ENCODE data around the gene SYNDIG1. TPM values are rescaled to one million over a fixed set of nuclear protein-coding genes. Genes with fewer than 3 reads are reported as not detected.

SYNDIG1 gene
- total and polyA plus RNA-seq, 9 of the 15 experiments (the other 6 are each of a cell fraction or from before 2014, with no cell fraction given) = not detected

GRCh38 chr20:24640276-24640675 is 170.8 kb downstream of the SYNDIG1 start:
- ChIA-PET POLR2A (interaction anchor here (0.8 kb wide), 1 partner anchor 22 kb away, joined by 4 read pairs; no protein-coding TSS in a partner anchor), CTCF (ENCODE audit: low intra/inter-chr PET ratio) (no interaction called here)
- DNase-seq (ENCODE audit: extremely low read depth in 1 of 4, low spot score in 3 of 4) = no peak
- no peak for FAIRE-seq
- BruUV-seq (replicated peaks) = no TSS peak
- intact Hi-C loops (cut with micrococcal nuclease) (no loop called here), in situ Hi-C loops (cut with MboI) (no loop called here)
- H3K9me3 ChIP-seq (replicated peaks; ENCODE audit: control insufficient read depth, insufficient read depth, low read depth, low read length) = no peaks in the 10 kb centered on the region
- H3K9ac ChIP-seq (ENCODE audit: insufficient read depth in 1 of 2, low read depth in 2 of 2, low read length in 2 of 2) = no peak overlapping the region
- no peak for ATAC-seq
- H4K20me1 ChIP-seq (replicated peaks; ENCODE audit: control insufficient read depth, insufficient read depth, low read length) = no peaks in the 10 kb centered on the region
- H3K4me2 ChIP-seq (ENCODE audit: insufficient read depth, low read length) = no peak overlapping the region
- no peaks in the 10 kb centered on the region for H3K9me1 ChIP-seq (ENCODE audit: control insufficient read depth, insufficient read depth, low read length)
- no peak overlapping the region for H3K4me3 ChIP-seq
- TF ChIP-seq ZNF143 (CRISPR knock-in tag; IDR thresholded peaks at IDR 0.05) = no peak
- no peak for TF ChIP-seq DACH1 (IDR thresholded peaks at IDR 0.05; ENCODE audit: partially characterized antibody)
- no peak for TF ChIP-seq ELF1 (tag; IDR thresholded peaks at IDR 0.05)
- no peak overlapping the region for H2AFZ ChIP-seq (ENCODE audit: low read depth, low read length)
- H3K4me1 ChIP-seq (replicated peaks in 1 of 2; ENCODE audit: control insufficient read depth in 2 of 2, insufficient read depth in 2 of 2, low read length in 2 of 2) = peaks cover 0 to 1% of the 10 kb centered on the region in 2 experiments; a peak in 2 of 5 replicates
- no peaks in the 10 kb centered on the region for H3K36me3 ChIP-seq (ENCODE audit: control insufficient read depth, insufficient read depth, low read length)
- H3K79me2 ChIP-seq (ENCODE audit: control insufficient read depth, insufficient read depth, low read length) = no peaks in the 10 kb centered on the region
- H3K27me3 ChIP-seq (ENCODE audit: control insufficient read depth in 2 of 2, insufficient read depth in 2 of 2, low read length in 2 of 2) = peaks cover 0 to 3% of the 10 kb centered on the region in 2 experiments; a peak in 1 of 5 replicates
- H3K27ac ChIP-seq (ENCODE audit: extremely low read depth, low read depth, low read length) = no peak overlapping the region
- WGBS (ENCODE audit: insufficient coverage, low coverage, missing lambda C conversion rate) = 11% methylated on average over 2 of the region's 2 CpGs

DNA sequence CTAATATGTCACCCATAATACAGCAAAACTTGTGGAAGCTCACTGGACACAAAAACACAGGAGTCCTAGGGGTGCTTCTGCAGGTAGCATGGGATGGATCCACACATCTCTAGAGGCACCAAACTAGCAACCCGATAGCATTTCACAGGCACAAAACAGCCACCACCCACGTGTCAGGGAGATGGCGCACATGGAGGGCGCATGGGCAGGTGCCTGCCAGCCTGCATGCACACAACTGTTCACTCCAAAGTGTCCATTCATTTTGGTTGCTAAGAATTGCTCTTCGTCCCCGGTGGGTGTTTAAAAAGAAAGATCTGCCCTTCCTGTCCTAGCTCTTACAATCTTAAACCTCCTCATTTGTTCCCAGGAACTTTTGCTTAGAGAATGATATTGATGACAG is 171.3 kb downstream of the SYNDIG1 start:
- 0% methylated on average over 6 of the region's 6 CpGs for WGBS (ENCODE audit: insufficient coverage, low coverage, missing lambda C conversion rate)
- CTCF ChIA-PET (ENCODE audit: low intra/inter-chr PET ratio) = no interaction called here
- no peak overlapping the region for H3K4me2 ChIP-seq (ENCODE audit: insufficient read depth, low read length)
- no peaks in the 10 kb centered on the region for H3K4me1 ChIP-seq (replicated peaks in 1 of 2; ENCODE audit: control insufficient read depth in 2 of 2, insufficient read depth in 2 of 2, low read length in 2 of 2)
- in situ Hi-C loops (cut with MboI) (no loop called here), intact Hi-C loops (cut with micrococcal nuclease) (no loop called here)
- no peak overlapping the region for H3K9ac ChIP-seq (ENCODE audit: insufficient read depth in 1 of 2, low read depth in 2 of 2, low read length in 2 of 2)
- peaks cover 0 to 3% of the 10 kb centered on the region in 2 experiments; a peak in 1 of 5 replicates for H3K27me3 ChIP-seq (ENCODE audit: control insufficient read depth in 2 of 2, insufficient read depth in 2 of 2, low read length in 2 of 2)
- no peaks in the 10 kb centered on the region for H3K9me1 ChIP-seq (ENCODE audit: control insufficient read depth, insufficient read depth, low read length)
- H3K4me3 ChIP-seq = no peak overlapping the region
- no peaks in the 10 kb centered on the region for H3K36me3 ChIP-seq (ENCODE audit: control insufficient read depth, insufficient read depth, low read length)
- FAIRE-seq (no peak), DNase-seq (ENCODE audit: extremely low read depth in 1 of 4, low spot score in 3 of 4) (no peak), ATAC-seq (no peak)
- no peaks in the 10 kb centered on the region for H3K9me3 ChIP-seq (replicated peaks; ENCODE audit: control insufficient read depth, insufficient read depth, low read depth, low read length)
- H4K20me1 ChIP-seq (replicated peaks; ENCODE audit: control insufficient read depth, insufficient read depth, low read length) = no peaks in the 10 kb centered on the region
- no peak overlapping the region for H2AFZ ChIP-seq (ENCODE audit: low read depth, low read length)
- H3K27ac ChIP-seq (ENCODE audit: extremely low read depth, low read depth, low read length) = no peak overlapping the region
- H3K79me2 ChIP-seq (ENCODE audit: control insufficient read depth, insufficient read depth, low read length) = no peaks in the 10 kb centered on the region
- POLR2A ChIA-PET = interaction anchor here (0.8 kb wide), 1 partner anchor 22 kb away, joined by 4 read pairs; no protein-coding TSS in a partner anchor
- BruUV-seq (replicated peaks) = no TSS peak
- TF ChIP-seq, protein P1, sequence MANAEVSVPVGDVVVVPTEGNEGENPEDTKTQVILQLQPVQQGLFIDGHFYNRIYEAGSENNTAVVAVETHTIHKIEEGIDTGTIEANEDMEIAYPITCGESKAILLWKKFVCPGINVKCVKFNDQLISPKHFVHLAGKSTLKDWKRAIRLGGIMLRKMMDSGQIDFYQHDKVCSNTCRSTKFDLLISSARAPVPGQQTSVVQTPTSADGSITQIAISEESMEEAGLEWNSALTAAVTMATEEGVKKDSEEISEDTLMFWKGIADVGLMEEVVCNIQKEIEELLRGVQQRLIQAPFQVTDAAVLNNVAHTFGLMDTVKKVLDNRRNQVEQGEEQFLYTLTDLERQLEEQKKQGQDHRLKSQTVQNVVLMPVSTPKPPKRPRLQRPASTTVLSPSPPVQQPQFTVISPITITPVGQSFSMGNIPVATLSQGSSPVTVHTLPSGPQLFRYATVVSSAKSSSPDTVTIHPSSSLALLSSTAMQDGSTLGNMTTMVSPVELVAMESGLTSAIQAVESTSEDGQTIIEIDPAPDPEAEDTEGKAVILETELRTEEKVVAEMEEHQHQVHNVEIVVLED (CRISPR knock-in tag; IDR thresholded peaks at IDR 0.05) = no peak
- TF ChIP-seq CEBPZ (IDR thresholded peaks at IDR 0.05; ENCODE audit: borderline replicate concordance, low read depth, low read length) (no peak), THRB (CRISPR knock-in tag; conservative IDR thresholded peaks at IDR 0.05) (no peak), ZNF324 (CRISPR knock-in tag; IDR thresholded peaks at IDR 0.05) (no peak), HNRNPK (IDR thresholded peaks at IDR 0.05; ENCODE audit: low read depth, low read length, poor library complexity, severe bottlenecking) (no peak), DLX4 (CRISPR knock-in tag; IDR thresholded peaks at IDR 0.05) (no peak)
